GM12878 (cell line): Measurements from ENCODE around the gene GRIP2. TPM values are rescaled to one million over a fixed set of nuclear protein-coding genes. Genes with fewer than 3 reads are reported as not detected.

Experiments
- ATAC-seq: fragments of 200-7000 bp; cut with Tn5 transposase; 3 replicates; pipeline ENCODE4 v1.9.1; 2020; ENCODE audit warnings: mild to moderate bottlenecking, moderate library complexity
- BruUV-seq: library from RNA; stranded (reverse); fragments of 400-500 nt; replicated peaks from 2 replicates; lab custom pipeline; 2021; lab: Mats Ljungman, UMichigan
- CTCF ChIA-PET: fragments of 300-600 bp; sonication (Branson Sonifier 250); formaldehyde crosslinking; extraction: SDS; loops from one replicate; lab custom pipeline; 2021; ENCODE audit warnings: inconsistent platforms; lab: Yijun Ruan, JAX
- POLR2A ChIA-PET: fragments of 350-600 bp; formaldehyde crosslinking; extraction: SDS; loops from one replicate; lab custom pipeline; 2021; ENCODE audit warnings: inconsistent platforms; lab: Charles Lee
- RAD21 ChIA-PET: fragments of 300-600 bp; sonication (Branson Sonifier 250); formaldehyde crosslinking; loops from one replicate; lab custom pipeline; 2023; ENCODE audit warnings: antibody characterized with exemption; ENCODE audit not compliant: unreplicated experiment; lab: Charles Lee
- SMC1A ChIA-PET: fragments of 300-600 bp; sonication (Branson Sonifier 250); formaldehyde crosslinking; loops from one replicate; lab custom pipeline; 2023; ENCODE audit not compliant: unreplicated experiment, uncharacterized antibody; lab: Charles Lee
- DNase-seq: peaks from one replicate; pipeline ENCODE4 v3.0.0-alpha.2; 2011; ENCODE audit warnings: low read depth, low spot score
- FAIRE-seq: peaks from 3 replicates; lab custom pipeline; 2011; peaks lifted over from hg19 to GRCh38; lab: Jason Lieb, UNC
- H2AFZ ChIP-seq: 2 replicates; pipeline ENCODE4 v1.6.0; 2011; ENCODE audit warnings: low read depth, low read length, control low read depth; ENCODE audit not compliant: control insufficient read depth
- H3K27ac ChIP-seq: 2 replicates; pipeline ENCODE4 v1.5.1; 2011; ENCODE audit warnings: control low read depth; ENCODE audit not compliant: control insufficient read depth, insufficient read depth
- H3K27me3 ChIP-seq, 2 experiments: replicated peaks in 1 of 2; 2 replicates each; pipeline versions ENCODE4 v1.6.0 to v1.6.1; 2011; ENCODE audit warnings: low read length in 1 of 2; ENCODE audit not compliant: control insufficient read depth in 2 of 2, insufficient read depth in 2 of 2
- H3K36me3 ChIP-seq, 2 experiments: 2 replicates each; pipeline ENCODE4 v1.5.1; 2011; ENCODE audit warnings: low read length in 1 of 2; ENCODE audit not compliant: control insufficient read depth in 2 of 2, insufficient read depth in 2 of 2
- H3K4me1 ChIP-seq: 2 replicates; pipeline ENCODE4 v1.6.1; 2011; ENCODE audit warnings: mild to moderate bottlenecking, low read length, moderate library complexity, mixed read lengths; ENCODE audit not compliant: control insufficient read depth, insufficient read depth
- H3K4me2 ChIP-seq: 2 replicates; pipeline ENCODE4 v1.6.0; 2011; ENCODE audit warnings: control low read depth; ENCODE audit not compliant: control insufficient read depth, insufficient read depth
- H3K4me3 ChIP-seq: fragments of 200-600 bp; sonication (generic); 2 replicates; pipeline ENCODE4 v1.5.1; 2016
- H3K79me2 ChIP-seq: 2 replicates; pipeline ENCODE4 v1.6.0; 2011; ENCODE audit warnings: low read length; ENCODE audit not compliant: control insufficient read depth, insufficient read depth
- H3K9ac ChIP-seq: 2 replicates; pipeline ENCODE4 v1.8.0; 2011; ENCODE audit warnings: low read length, control low read depth, mixed read lengths; ENCODE audit not compliant: control insufficient read depth, insufficient read depth
- H3K9me3 ChIP-seq: replicated peaks from 3 replicates; pipeline ENCODE4 v1.5.1; 2011; ENCODE audit warnings: mild to moderate bottlenecking, low read length; ENCODE audit not compliant: control insufficient read depth, insufficient read depth
- H4K20me1 ChIP-seq: 2 replicates; pipeline ENCODE4 v1.6.0; 2011; ENCODE audit not compliant: control insufficient read depth, insufficient read depth
- BCLAF1 ChIP-seq: fragments of 450-650 bp; IDR thresholded peaks from 2 replicates; pipeline ENCODE4 v1.6.1; 2017; ENCODE audit warnings: antibody characterized with exemption, mild to moderate bottlenecking, moderate library complexity
- BHLHE40 ChIP-seq, 2 experiments: fragments of 450-650 bp in 1 of 2; IDR thresholded peaks; 2 replicates each; pipeline ENCODE4 v1.6.1; 2011 to 2017; ENCODE audit warnings: low read depth in 2 of 2, borderline replicate concordance in 1 of 2, improper control_type of control experiment in 1 of 2, low read length in 1 of 2, mild to moderate bottlenecking in 1 of 2
- CBX3 ChIP-seq: fragments of 200-600 bp; sonication (generic); IDR thresholded peaks from 2 replicates; pipeline ENCODE4 v1.6.1; 2016; ENCODE audit warnings: low read depth, borderline replicate concordance
- CBX5 ChIP-seq: sonication (generic); IDR thresholded peaks from 2 replicates; pipeline ENCODE4 v1.6.1; 2016; ENCODE audit warnings: low read depth, moderate library complexity, mild to moderate bottlenecking, inconsistent platforms
- CHD4 ChIP-seq: fragments of 200-600 bp; sonication (generic); IDR thresholded peaks from 2 replicates; pipeline ENCODE4 v1.6.1; 2016; ENCODE audit warnings: mild to moderate bottlenecking
- KAT2A ChIP-seq: conservative IDR thresholded peaks from 2 replicates; pipeline ENCODE4 v1.6.1; 2011; ENCODE audit warnings: low read depth, low read length; ENCODE audit not compliant: control insufficient read depth
- KDM1A ChIP-seq: fragments of 200-600 bp; sonication (generic); IDR thresholded peaks from 2 replicates; pipeline ENCODE4 v1.6.1; 2016; ENCODE audit warnings: borderline replicate concordance
- MEF2A ChIP-seq: IDR thresholded peaks from 2 replicates; pipeline ENCODE4 v1.6.1; 2011; ENCODE audit warnings: low read depth, mild to moderate bottlenecking, low read length, moderate library complexity; ENCODE audit not compliant: insufficient read depth
- MYB ChIP-seq: fragments of 150-350 bp; IDR thresholded peaks from 2 replicates; pipeline ENCODE4 v1.6.1; 2014; ENCODE audit warnings: mild to moderate bottlenecking, low read depth, low read length, borderline replicate concordance
- POLR2A ChIP-seq: IDR thresholded peaks from 2 replicates; pipeline ENCODE4 v1.6.1; 2011; ENCODE audit warnings: low read depth, mild to moderate bottlenecking, low read length
- STAT3 ChIP-seq: IDR thresholded peaks from 2 replicates; pipeline ENCODE4 v1.6.1; 2011; ENCODE audit warnings: low read depth, low read length, improper control_type of control experiment
- SUPT20H ChIP-seq: IDR thresholded peaks from 2 replicates; pipeline ENCODE4 v1.6.1; 2011; ENCODE audit warnings: low read depth, mild to moderate bottlenecking, low read length, moderate library complexity, borderline replicate concordance; ENCODE audit not compliant: control insufficient read depth
- YY1 ChIP-seq: IDR thresholded peaks from 2 replicates; pipeline ENCODE4 v1.6.1; 2011; ENCODE audit warnings: low read depth, mild to moderate bottlenecking, low read length
- ZBED1 ChIP-seq: IDR thresholded peaks from 2 replicates; pipeline ENCODE4 v1.6.1; 2016; ENCODE audit warnings: borderline replicate concordance
- ZBTB11 ChIP-seq: fragments of 450-650 bp; formaldehyde crosslinking; IDR thresholded peaks from 2 replicates; pipeline ENCODE4 v1.5.0; 2022; ENCODE audit warnings: mild to moderate bottlenecking, missing genetic modification characterization
- ZSCAN29 ChIP-seq: fragments of 450-650 bp; IDR thresholded peaks from 2 replicates; pipeline ENCODE4 v1.6.1; 2017; ENCODE audit warnings: mild to moderate bottlenecking, moderate library complexity
- ZZZ3 ChIP-seq: IDR thresholded peaks from 2 replicates; pipeline ENCODE4 v1.6.1; 2011; ENCODE audit warnings: low read depth; ENCODE audit not compliant: control insufficient read depth, insufficient read length
- WGBS: methylation state at CpG from one replicate; pipeline ENCODE4 v1.1.6; 2016; ENCODE audit warnings: low lambda C conversion rate; ENCODE audit not compliant: insufficient replicate concordance, insufficient coverage; ENCODE audit errors: missing lambda C conversion rate; 5-methylcytosine and 5-hydroxymethylcytosine counted together
- in situ Hi-C: fragments of 300-500 bp; cut with MboI; formaldehyde crosslinking; loops from 9 replicates; pipeline ENCODE4 v1.14.3; 2018; ENCODE audit warnings: mixed read lengths
- intact Hi-C: fragments of 100-400 bp; cut with micrococcal nuclease; formaldehyde crosslinking; loops from one replicate; pipeline ENCODE4 v1.14.2; 2022; ENCODE audit not compliant: unreplicated experiment
- polyA plus RNA-seq, 11 experiments: library from polyadenylated mRNA; depleted of rRNA in 4 of 11; unstranded in 6 of 11; stranded (reverse) in 5 of 11; fragments of >200 nt; fragmentation: Nextera tagmentation in 4 of 11; fragmentation: Illumina TruSeq in 1 of 11; extraction: Ambion mirVana in 4 of 11; extraction: Trizol in 1 of 11; gene quantifications; 1 replicate in 1 of 11; 2 replicates in 10 of 11; pipeline versions ENCODE4 v1.2.1 to v1.2.3, GENCODE V29; 2011 to 2016; ENCODE audit warnings: inconsistent platforms in 2 of 11, missing spikeins in 2 of 11, low read depth in 1 of 11
- total RNA-seq, 4 experiments: library from RNA; depleted of rRNA in 3 of 4; stranded (reverse); fragments of >200 nt in 3 of 4; fragmentation: Illumina TruSeq in 1 of 4; extraction: Trizol in 1 of 4; gene quantifications; 2 replicates each; pipeline versions ENCODE4 v1.2.1 to v1.2.3, GENCODE V29; 2013 to 2021
- TF ChIP-seq, protein P1 (sequence below): IDR thresholded peaks from 2 replicates; pipeline ENCODE4 v1.6.1; 2012; ENCODE audit warnings: low read depth, low read length, improper control_type of control experiment

The GRIP2 gene
- total and polyA plus RNA-seq, 10 of the 15 experiments (the other 5 are each of a cell fraction or from before 2014, with no cell fraction given), result not detected

DNA sequence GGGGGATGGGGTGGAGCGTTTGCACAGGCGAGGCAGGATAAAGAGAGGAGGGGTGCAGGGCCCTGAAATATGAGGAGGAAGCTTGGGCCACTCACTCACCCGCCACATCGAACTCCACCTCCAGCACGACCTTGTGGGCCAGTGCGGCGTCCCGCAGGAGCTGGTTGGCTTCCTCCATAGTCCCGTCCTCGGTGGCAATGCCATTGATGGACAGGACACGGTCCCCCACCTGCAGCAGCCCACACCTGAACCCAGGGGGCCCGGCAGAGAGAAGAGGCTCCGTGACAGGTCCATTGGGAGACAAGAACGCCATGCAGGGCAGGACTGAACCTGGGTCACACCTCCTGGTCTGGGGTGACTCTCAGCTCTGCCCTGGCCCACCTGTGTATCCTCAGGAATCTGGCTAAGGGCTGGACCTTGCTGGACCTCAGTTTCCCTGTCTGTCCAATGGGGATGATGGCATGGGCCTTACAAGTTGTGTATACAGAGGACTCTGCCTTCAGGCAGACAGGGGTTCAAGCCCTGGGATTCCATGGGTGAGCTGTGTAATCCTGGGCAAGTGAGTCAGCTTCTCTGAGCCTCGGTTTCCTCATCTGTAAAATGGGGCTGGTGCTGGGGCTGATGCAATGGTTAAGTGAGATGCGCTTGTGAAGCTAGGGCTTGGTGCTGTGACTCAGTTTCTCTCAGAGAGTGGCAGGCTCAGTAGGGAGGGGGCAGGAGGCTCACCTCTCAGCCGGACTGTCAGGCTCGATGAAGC is 26.4 kb downstream of the GRIP2 start:
- in situ Hi-C loops, result no loop called here
- FAIRE-seq, result no peak

More for the DNA sequence above, 26.4 kb downstream of the GRIP2 start:
- no peaks in the 10 kb centered on the region for H3K36me3 ChIP-seq
- no peak for TF ChIP-seq BHLHE40 (IDR thresholded peaks at IDR 0.05; ENCODE audit: borderline replicate concordance in 1 of 2, low read depth in 2 of 2, low read length in 1 of 2)
- no peak for TF ChIP-seq CBX5
- TF ChIP-seq CBX3, result no peak
- no peak for TF ChIP-seq MYB
- no peak for TF ChIP-seq BCLAF1
- TF ChIP-seq ZBED1, result no peak
- TF ChIP-seq ZZZ3, result no peak
- no peak for TF ChIP-seq YY1
- no peak for TF ChIP-seq ZSCAN29
- TF ChIP-seq KAT2A, result no peak
- TF ChIP-seq, protein P1, sequence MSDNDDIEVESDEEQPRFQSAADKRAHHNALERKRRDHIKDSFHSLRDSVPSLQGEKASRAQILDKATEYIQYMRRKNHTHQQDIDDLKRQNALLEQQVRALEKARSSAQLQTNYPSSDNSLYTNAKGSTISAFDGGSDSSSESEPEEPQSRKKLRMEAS, result no peak
- TF ChIP-seq STAT3, result no peak
- TF ChIP-seq MEF2A, result no peak
- no peak for TF ChIP-seq ZBTB11
- no peak for TF ChIP-seq CHD4
- no peak for TF ChIP-seq POLR2A
- TF ChIP-seq SUPT20H, result no peak
- TF ChIP-seq KDM1A, result no peak
- ChIA-PET RAD21 (no interaction called here), POLR2A (interaction anchor here (0.6 kb wide), 1 partner anchor 343 kb away, joined by 3 read pairs; no protein-coding TSS in a partner anchor), SMC1A (no interaction called here), CTCF (interaction anchor here (0.8 kb wide), 1 partner anchor 408 kb away, joined by 3 read pairs; no protein-coding TSS in a partner anchor)
- no peak overlapping the region for H3K4me2 ChIP-seq
- no peaks in the 10 kb centered on the region for H3K4me1 ChIP-seq
- H4K20me1 ChIP-seq, result no peaks in the 10 kb centered on the region
- no peak for DNase-seq
- H3K27ac ChIP-seq, result no peak overlapping the region
- no peak overlapping the region for H2AFZ ChIP-seq
- no peaks in the 10 kb centered on the region for H3K9me3 ChIP-seq
- intact Hi-C loops, result no loop called here
- no peak for ATAC-seq
- no peaks in the 10 kb centered on the region; a peak in 1 of 4 replicates for H3K27me3 ChIP-seq
- WGBS, result 32% methylated on average over 18 of the region's 18 CpGs
- no peaks in the 10 kb centered on the region for H3K79me2 ChIP-seq
- H3K4me3 ChIP-seq, result no peak overlapping the region
- no TSS peak for BruUV-seq
- no peak overlapping the region for H3K9ac ChIP-seq
